ENCODE results near the gene UGT2B10. TPM values are rescaled to one million over a fixed set of nuclear protein-coding genes. Genes with fewer than 3 reads are reported as not detected.

Gene UGT2B10
- not detected in 2 replicates for total RNA-seq

DNA sequence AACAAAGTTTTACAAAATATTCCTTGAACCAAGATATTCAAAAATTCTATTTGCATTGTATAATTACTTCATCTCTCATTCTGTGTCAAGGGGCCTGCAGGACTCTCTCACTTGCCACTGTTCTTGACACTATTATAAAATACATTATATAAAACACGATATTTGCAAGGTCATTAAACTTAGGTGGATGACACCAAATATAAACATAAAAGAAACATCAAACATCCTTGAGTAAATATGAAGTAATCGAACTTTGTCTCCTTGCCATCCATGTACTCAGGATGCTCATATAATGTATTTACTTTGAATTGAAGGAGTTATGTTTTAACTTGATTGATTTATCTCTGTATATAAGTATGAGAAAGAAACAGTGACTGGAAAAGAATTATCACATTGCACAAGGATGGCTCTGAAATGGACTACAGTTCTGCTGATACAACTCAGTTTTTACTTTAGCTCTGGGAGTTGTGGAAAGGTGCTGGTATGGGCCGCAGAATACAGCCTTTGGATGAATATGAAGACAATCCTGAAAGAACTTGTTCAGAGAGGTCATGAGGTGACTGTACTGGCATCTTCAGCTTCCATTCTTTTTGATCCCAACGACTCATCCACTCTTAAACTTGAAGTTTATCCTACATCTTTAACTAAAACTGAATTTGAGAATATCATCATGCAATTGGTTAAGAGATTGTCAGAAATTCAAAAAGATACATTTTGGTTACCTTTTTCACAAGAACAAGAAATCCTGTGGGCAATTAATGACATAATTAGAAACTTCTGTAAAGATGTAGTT, at the start of gene UGT2B10:
Gene UGT2B10 (plus strand): TSS at position 378 of the 793 bp plus-strand sequence. CDS start 26 bp downstream, at position 404.

Small RNAs within 50 kb of the gene (small RNA-seq; reads per million reads assigned to genes)
- gene AC021146.4, result not detected
- not detected for gene AC021146.9

Other genes with a start within 250 kb of the UGT2B10 start
- gene UGT2B17, start 239.7 kb upstream of the UGT2B10 start, total RNA-seq, result not detected in 2 replicates
- not detected in 2 replicates for gene UGT2B15, start 145.3 kb upstream of the UGT2B10 start, total RNA-seq
- not detected in 2 replicates for gene UGT2A3, start 135.8 kb downstream of the UGT2B10 start, total RNA-seq

All from vein endothelial cell (primary cell).